HepG2 (cell line): ENCODE data around the gene REPIN1. TPM values are rescaled to one million over a fixed set of nuclear protein-coding genes. Genes with fewer than 3 reads are reported as not detected.
A peak's percentile ranks its signal among the peaks of the same experiment; 100 is the strongest.

ENCODE experiments used
- AHDC1 ChIP-seq: sonication (generic); formaldehyde crosslinking; IDR thresholded peaks from 2 replicates; pipeline ENCODE4 v1.5.1; 2020; ENCODE audit warnings: mild to moderate bottlenecking, missing genetic modification reagents, borderline replicate concordance
- CREB1 ChIP-seq, 2 experiments: fragments of 450-650 bp in 1 of 2; IDR thresholded peaks; 2 replicates each; pipeline ENCODE4 v1.6.1; 2016 to 2017; ENCODE audit warnings: control low read depth in 1 of 2, mild to moderate bottlenecking in 1 of 2, missing compliant biosample characterization in 1 of 2, missing genetic modification characterization in 1 of 2
- HNRNPUL1 ChIP-seq: fragments of 200-400 bp; formaldehyde crosslinking; IDR thresholded peaks from 2 replicates; pipeline ENCODE4 v1.6.1; 2017; ENCODE audit warnings: low read depth, mild to moderate bottlenecking, low read length, moderate library complexity
- HOXA3 ChIP-seq: sonication (generic); formaldehyde crosslinking; IDR thresholded peaks from 2 replicates; pipeline ENCODE4 v1.5.0; 2020; ENCODE audit warnings: missing genetic modification reagents
- JDP2 ChIP-seq: sonication (generic); formaldehyde crosslinking; IDR thresholded peaks from 2 replicates; pipeline ENCODE4 v1.8.1; 2022; ENCODE audit warnings: missing genetic modification reagents, borderline replicate concordance
- MAF1 ChIP-seq: sonication (generic); formaldehyde crosslinking; IDR thresholded peaks from 2 replicates; pipeline ENCODE4 v1.5.0; 2020; ENCODE audit warnings: missing genetic modification reagents, borderline replicate concordance
- NAIF1 ChIP-seq: sonication (generic); formaldehyde crosslinking; IDR thresholded peaks from 2 replicates; pipeline ENCODE4 v1.5.0; 2020; ENCODE audit warnings: mild to moderate bottlenecking, missing genetic modification reagents, borderline replicate concordance
- NFIB ChIP-seq: sonication (generic); formaldehyde crosslinking; IDR thresholded peaks from 2 replicates; pipeline ENCODE4 v1.9.0; 2021; ENCODE audit warnings: missing genetic modification reagents, mild to moderate bottlenecking, borderline replicate concordance
- NFIC ChIP-seq: IDR thresholded peaks from 2 replicates; pipeline ENCODE4 v1.6.1; 2012; ENCODE audit warnings: mild to moderate bottlenecking, low read length, inconsistent platforms
- PRPF4 ChIP-seq: fragments of 200-400 bp; formaldehyde crosslinking; IDR thresholded peaks from 2 replicates; pipeline ENCODE4 v1.6.1; 2016; ENCODE audit warnings: low read length, low read depth; ENCODE audit not compliant: poor library complexity, severe bottlenecking
- RFX3 ChIP-seq: IDR thresholded peaks from 2 replicates; pipeline ENCODE4 v1.6.1; 2016; ENCODE audit warnings: missing biosample characterization, missing genetic modification reagents
- SALL1 ChIP-seq: sonication (generic); formaldehyde crosslinking; IDR thresholded peaks from 2 replicates; pipeline ENCODE4 v1.8.0; 2022; ENCODE audit warnings: mild to moderate bottlenecking, missing genetic modification reagents
- STAG1 ChIP-seq: sonication (generic); formaldehyde crosslinking; IDR thresholded peaks from 2 replicates; pipeline ENCODE4 v1.4.0; 2020; ENCODE audit warnings: missing genetic modification reagents
- TBX2 ChIP-seq: sonication (generic); formaldehyde crosslinking; IDR thresholded peaks from 2 replicates; pipeline ENCODE4 v1.5.0; 2020; ENCODE audit warnings: missing genetic modification reagents, mild to moderate bottlenecking, borderline replicate concordance
- THYN1 ChIP-seq: sonication (generic); formaldehyde crosslinking; IDR thresholded peaks from 2 replicates; pipeline ENCODE4 v1.8.1; 2023; ENCODE audit warnings: low read depth, mild to moderate bottlenecking, moderate library complexity, missing genetic modification reagents, borderline replicate concordance
- polyA plus RNA-seq, 8 experiments: library from polyadenylated mRNA; depleted of rRNA in 3 of 8; stranded (reverse) in 7 of 8; unstranded in 1 of 8; fragments of >200 nt; fragmentation: Illumina TruSeq in 4 of 8; extraction: Trizol in 4 of 8; gene quantifications; 2 replicates each; pipeline versions ENCODE4 v1.2.1 to v1.2.3, GENCODE V29; 2011 to 2016; ENCODE audit warnings: low read depth in 4 of 8, missing spikeins in 1 of 8, mixed read lengths in 1 of 8; ENCODE audit not compliant: insufficient read depth in 1 of 8
- total RNA-seq, 5 experiments: library from RNA; depleted of rRNA; stranded (reverse); fragments of >200 nt; fragmentation: Illumina TruSeq; extraction: Trizol; gene quantifications; 2 replicates each; pipeline ENCODE4 v1.2.3, GENCODE V29; 2016; ENCODE audit warnings: low read depth in 1 of 5
- TF ChIP-seq, protein P1 (sequence below): sonication (generic); formaldehyde crosslinking; IDR thresholded peaks from 2 replicates; pipeline ENCODE4 v1.4.0; 2020; ENCODE audit warnings: missing genetic modification reagents
- TF ChIP-seq, protein P2 (sequence below): sonication (generic); formaldehyde crosslinking; IDR thresholded peaks from 2 replicates; pipeline ENCODE4 v1.4.0; 2020; ENCODE audit warnings: low read depth, mild to moderate bottlenecking, missing genetic modification reagents

REPIN1 gene
- total and polyA plus RNA-seq, 2 of the 13 experiments (the other 11 are each of a cell fraction or from before 2014, with no cell fraction given): 69.9 to 108 TPM

GRCh38 chr7:150406567-150407421 lies 38.2 kb downstream of the REPIN1 start (continued):
- no peak for TF ChIP-seq THYN1 (CRISPR knock-in tag)
- peak; percentile 40; the same call in 1 of the 2 replicates for TF ChIP-seq SALL1 (CRISPR knock-in tag)
- TF ChIP-seq HNRNPUL1: no peak
- no peak for TF ChIP-seq NFIB (CRISPR knock-in tag)
- TF ChIP-seq PRPF4: no peak
- TF ChIP-seq CREB1 (IDR thresholded peaks at IDR 0.05): no peak
- 0 out of 2 replicates have a peak, but pooled peaks have one; percentile 27 for TF ChIP-seq CREB1 (CRISPR knock-in tag; IDR thresholded peaks at IDR 0.05)
- TF ChIP-seq, protein P1, sequence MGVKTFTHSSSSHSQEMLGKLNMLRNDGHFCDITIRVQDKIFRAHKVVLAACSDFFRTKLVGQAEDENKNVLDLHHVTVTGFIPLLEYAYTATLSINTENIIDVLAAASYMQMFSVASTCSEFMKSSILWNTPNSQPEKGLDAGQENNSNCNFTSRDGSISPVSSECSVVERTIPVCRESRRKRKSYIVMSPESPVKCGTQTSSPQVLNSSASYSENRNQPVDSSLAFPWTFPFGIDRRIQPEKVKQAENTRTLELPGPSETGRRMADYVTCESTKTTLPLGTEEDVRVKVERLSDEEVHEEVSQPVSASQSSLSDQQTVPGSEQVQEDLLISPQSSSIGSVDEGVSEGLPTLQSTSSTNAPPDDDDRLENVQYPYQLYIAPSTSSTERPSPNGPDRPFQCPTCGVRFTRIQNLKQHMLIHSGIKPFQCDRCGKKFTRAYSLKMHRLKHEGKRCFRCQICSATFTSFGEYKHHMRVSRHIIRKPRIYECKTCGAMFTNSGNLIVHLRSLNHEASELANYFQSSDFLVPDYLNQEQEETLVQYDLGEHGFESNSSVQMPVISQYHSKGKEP (CRISPR knock-in tag): no peak
- 0 out of 2 replicates have a peak, but pooled peaks have one; percentile 1 for TF ChIP-seq HOXA3 (CRISPR knock-in tag)
- TF ChIP-seq RFX3 (CRISPR knock-in tag): no peak
- no peak for TF ChIP-seq NAIF1 (CRISPR knock-in tag)
- peak; percentile 41 for TF ChIP-seq TBX2 (CRISPR knock-in tag)
- peak; percentile 51; the same call in 1 of the 2 replicates for TF ChIP-seq NFIC
- TF ChIP-seq MAF1 (CRISPR knock-in tag): no peak
- no peak; the same call in 1 of the 2 replicates for TF ChIP-seq AHDC1
- TF ChIP-seq, protein P2, sequence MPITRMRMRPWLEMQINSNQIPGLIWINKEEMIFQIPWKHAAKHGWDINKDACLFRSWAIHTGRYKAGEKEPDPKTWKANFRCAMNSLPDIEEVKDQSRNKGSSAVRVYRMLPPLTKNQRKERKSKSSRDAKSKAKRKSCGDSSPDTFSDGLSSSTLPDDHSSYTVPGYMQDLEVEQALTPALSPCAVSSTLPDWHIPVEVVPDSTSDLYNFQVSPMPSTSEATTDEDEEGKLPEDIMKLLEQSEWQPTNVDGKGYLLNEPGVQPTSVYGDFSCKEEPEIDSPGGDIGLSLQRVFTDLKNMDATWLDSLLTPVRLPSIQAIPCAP: no peak
- TF ChIP-seq JDP2 (CRISPR knock-in tag): no peak
- TF ChIP-seq STAG1 (CRISPR knock-in tag): no peak
